GM12878 (cell line): Measurements from ENCODE around the gene SLC49A4.

Experiments used
- CTCF ChIP-seq, 3 experiments: IDR thresholded peaks in 2 of 3; conservative IDR thresholded peaks in 1 of 3; 2 replicates each; pipeline ENCODE4 v1.5.1; 2011; ENCODE audit warnings: low read depth in 3 of 3, low read length in 3 of 3, mild to moderate bottlenecking in 3 of 3, control low read depth in 2 of 3, moderate library complexity in 2 of 3, inconsistent platforms in 1 of 3, mixed read lengths in 1 of 3; ENCODE audit not compliant: control insufficient read depth in 2 of 3, insufficient read depth in 1 of 3; ENCODE audit errors: extremely low read depth in 1 of 3
- NR2C2 ChIP-seq: IDR thresholded peaks from 2 replicates; pipeline ENCODE4 v1.6.1; 2011; ENCODE audit warnings: borderline replicate concordance, low read depth; ENCODE audit not compliant: control insufficient read depth, insufficient read length
- TF ChIP-seq, protein P1 (sequence below): IDR thresholded peaks from 2 replicates; pipeline ENCODE4 v1.6.1; 2011; ENCODE audit warnings: borderline replicate concordance, low read depth, mild to moderate bottlenecking, moderate library complexity, low read length; ENCODE audit not compliant: insufficient read depth, poor library complexity, severe bottlenecking
- TF ChIP-seq, protein P2 (sequence below): fragments of 450-650 bp; conservative IDR thresholded peaks from 2 replicates; pipeline ENCODE4 v1.6.1; 2017; ENCODE audit warnings: mild to moderate bottlenecking, moderate library complexity

DNA sequence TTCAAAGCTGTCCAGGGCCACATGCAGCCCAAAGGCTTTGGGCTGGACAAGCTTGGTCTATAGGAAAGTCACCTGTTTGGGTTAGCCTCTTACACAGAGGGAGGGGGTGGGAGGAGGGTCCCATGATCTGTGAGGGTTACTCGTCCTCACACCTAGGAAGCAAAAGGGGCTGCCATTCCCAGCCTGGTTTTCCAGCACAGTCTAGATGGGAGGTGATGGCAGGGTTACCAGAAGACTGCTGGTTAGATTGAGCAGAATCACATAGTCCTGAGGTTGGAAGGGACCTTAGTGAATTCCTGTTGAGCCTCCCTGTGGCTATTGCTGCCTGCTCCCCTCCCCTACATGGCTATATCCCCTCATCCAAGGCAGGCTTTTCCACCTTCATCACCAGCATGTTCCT, 130.9 kb downstream of the SLC49A4 start:
- TF ChIP-seq NR2C2 (no peak), CTCF (IDR thresholded peaks at IDR 0.05 in 2 of 3, conservative IDR thresholded peaks at IDR 0.05 in 1 of 3; ENCODE audit: control insufficient read depth in 2 of 3, extremely low read depth in 1 of 3, insufficient read depth in 1 of 3, low read depth in 3 of 3, low read length in 3 of 3) (no peak)
- TF ChIP-seq, protein P1, sequence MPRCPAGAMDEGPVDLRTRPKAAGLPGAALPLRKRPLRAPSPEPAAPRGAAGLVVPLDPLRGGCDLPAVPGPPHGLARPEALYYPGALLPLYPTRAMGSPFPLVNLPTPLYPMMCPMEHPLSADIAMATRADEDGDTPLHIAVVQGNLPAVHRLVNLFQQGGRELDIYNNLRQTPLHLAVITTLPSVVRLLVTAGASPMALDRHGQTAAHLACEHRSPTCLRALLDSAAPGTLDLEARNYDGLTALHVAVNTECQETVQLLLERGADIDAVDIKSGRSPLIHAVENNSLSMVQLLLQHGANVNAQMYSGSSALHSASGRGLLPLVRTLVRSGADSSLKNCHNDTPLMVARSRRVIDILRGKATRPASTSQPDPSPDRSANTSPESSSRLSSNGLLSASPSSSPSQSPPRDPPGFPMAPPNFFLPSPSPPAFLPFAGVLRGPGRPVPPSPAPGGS = no peak
- TF ChIP-seq, protein P2, sequence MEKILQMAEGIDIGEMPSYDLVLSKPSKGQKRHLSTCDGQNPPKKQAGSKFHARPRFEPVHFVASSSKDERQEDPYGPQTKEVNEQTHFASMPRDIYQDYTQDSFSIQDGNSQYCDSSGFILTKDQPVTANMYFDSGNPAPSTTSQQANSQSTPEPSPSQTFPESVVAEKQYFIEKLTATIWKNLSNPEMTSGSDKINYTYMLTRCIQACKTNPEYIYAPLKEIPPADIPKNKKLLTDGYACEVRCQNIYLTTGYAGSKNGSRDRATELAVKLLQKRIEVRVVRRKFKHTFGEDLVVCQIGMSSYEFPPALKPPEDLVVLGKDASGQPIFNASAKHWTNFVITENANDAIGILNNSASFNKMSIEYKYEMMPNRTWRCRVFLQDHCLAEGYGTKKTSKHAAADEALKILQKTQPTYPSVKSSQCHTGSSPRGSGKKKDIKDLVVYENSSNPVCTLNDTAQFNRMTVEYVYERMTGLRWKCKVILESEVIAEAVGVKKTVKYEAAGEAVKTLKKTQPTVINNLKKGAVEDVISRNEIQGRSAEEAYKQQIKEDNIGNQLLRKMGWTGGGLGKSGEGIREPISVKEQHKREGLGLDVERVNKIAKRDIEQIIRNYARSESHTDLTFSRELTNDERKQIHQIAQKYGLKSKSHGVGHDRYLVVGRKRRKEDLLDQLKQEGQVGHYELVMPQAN = no peak
